Lung microvascular endothelial cell (primary cell): ENCODE results near the gene ARL14EPL. TPM values are rescaled to one million over a fixed set of nuclear protein-coding genes. Genes with fewer than 3 reads are reported as not detected.
A peak's percentile ranks its signal among the peaks of the same experiment; 100 is the strongest.
"Not testable (repeated sequence)": the region's sequence is repeated elsewhere in the genome, so short reads cannot be mapped to it uniquely, and the experiment has no call there.

Experiments used
- DNase-seq, 2 donors: peaks; one replicate each; pipeline versions ENCODE4 v3.0.0 to v3.0.0-alpha.2; 2010; ENCODE audit warnings: low read depth in 2 of 2
- total RNA-seq: library from RNA; depleted of rRNA; stranded (reverse); fragments of >200 nt; gene quantifications from 2 replicates; pipeline ENCODE4 v1.2.1, GENCODE V29; 2014

The ARL14EPL gene
- total RNA-seq, 1 donor from 2014 or later: under 0.01 TPM

DNA sequence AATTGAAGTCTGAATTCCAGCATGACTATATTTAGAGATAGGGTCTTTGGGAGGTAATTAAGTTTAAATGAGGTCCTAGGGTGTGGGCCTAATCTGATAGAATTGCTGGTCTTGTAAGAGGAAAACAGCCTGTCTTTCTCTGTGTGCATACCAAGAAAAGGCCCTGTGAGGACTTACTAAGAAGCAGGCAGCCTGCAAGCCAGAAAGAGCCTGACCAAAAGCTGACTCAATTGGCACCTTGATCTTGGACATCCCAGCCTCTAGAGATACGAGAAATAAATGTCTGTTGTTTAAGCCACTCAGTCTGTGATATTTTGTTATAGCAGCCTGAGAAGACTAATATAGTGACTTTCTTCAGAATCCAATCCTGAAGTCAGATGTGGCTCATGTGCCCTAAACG is 14.6 kb downstream of the ARL14EPL start:
- no peak for DNase-seq

DNA sequence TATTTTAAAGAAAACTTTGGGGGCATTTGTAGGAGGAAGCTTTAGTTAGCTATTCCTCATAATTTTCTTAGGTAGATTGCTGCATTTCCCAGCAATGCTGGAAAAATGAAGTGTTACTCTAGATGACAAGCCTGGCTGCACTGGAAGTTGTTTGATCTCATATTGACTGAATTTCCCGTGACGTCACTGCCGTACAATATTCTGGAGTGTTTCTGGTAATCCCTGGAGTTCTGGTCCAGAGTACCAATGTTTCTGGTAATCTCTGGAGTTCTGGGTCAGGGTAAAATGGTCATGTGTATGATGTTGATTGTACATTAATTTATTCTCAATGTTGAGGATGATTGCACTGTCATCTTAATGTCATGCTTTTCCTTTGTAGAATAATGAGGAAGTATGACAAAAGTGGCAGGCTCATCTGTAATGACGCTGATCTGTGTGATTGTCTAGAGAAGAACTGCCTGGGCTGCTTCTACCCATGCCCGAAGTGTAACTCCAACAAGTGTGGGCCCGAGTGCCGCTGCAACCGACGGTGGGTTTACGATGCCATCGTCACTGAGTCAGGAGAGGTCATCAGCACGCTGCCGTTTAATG is 26.2 kb downstream of the ARL14EPL start:
- no peak for DNase-seq

- DNase-seq: no peak
Observed at GRCh38 chr5:116062352-116062751, 30.1 kb downstream of the ARL14EPL start.

DNA sequence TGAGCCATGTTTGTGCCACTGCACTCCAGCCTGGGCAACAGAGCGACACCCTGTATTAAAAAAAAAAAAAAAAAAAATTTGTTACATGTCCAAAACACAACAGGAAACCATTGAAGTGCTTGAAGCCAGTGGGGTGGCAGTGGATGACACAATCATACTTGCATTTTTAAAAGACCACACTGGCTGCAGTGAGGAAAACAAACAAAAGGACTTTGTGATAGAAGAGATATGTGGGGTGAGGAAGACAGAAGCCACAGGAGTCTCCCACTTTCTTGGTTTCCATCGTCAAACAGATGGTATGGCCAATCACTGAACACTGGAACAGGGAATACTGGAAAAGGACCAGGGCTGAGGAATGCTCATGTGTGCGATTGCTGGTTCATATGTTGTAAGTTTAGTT is 31.7 kb downstream of the ARL14EPL start:
- no peak for DNase-seq

GRCh38 chr5:116068028-116068632 is 35.9 kb downstream of the ARL14EPL start:
- peak; percentile 64 to 79 for DNase-seq

DNA sequence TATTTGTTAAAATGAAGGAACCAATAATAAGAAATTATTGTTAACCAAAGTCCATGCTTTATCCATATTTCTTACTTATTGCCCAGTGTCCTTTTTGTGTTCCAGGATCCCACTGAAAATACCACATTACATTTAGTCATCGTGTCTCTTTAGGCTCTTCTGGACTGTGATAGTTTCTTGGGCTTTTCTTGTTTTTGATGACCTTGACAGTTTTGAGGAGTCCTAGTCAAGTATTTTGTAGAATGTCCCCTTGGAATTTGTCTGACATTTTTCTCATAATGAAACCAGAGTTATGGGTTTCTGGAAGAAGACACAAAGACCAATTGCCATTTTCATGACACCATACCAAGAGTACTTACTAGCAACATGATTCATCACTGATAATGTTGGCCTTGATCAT is 38.9 kb downstream of the ARL14EPL start:
- no peak for DNase-seq

DNA sequence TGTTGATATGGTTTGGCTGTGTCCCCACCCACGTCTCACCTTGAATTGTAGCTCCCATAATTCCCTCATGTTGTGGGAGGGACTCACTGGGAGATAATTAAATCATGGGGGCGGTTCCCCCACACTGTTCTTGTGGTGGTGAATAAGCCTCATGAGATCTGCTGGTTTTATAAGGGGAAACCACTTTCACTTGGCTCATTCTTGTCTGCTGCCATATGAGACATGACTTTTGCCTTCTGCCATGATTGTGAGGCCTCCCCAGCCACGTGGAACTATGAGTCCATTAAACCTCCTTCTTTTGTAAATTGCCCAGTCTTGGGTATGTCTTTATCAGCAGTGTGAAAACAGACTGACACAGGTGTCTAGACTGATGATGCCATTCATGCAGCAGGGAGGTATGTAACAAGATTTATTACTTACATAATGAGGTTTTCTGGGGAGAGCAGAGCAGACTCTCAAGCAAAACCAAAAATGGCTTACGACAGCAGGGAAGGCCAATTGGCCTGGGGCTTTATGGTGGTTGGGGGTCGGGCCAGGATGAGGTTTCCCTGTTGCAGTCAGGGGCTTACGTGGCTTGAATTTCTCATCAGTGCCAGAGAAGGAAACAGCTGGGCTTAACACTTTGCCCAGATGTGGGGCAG is 43.0 kb downstream of the ARL14EPL start:
- no peak for DNase-seq

- no peak for DNase-seq
Observed at GRCh38 chr5:116076496-116076895, 44.2 kb downstream of the ARL14EPL start.

GRCh38 chr5:116078199-116078598 is 45.9 kb downstream of the ARL14EPL start:
- DNase-seq: no peak

GRCh38 chr5:116084287-116084691 is 52.0 kb downstream of the ARL14EPL start:
- DNase-seq: peak; percentile 8 to 26

GRCh38 chr5:116084871-116085715 is 52.8 kb downstream of the ARL14EPL start, which contains the start of gene COMMD10:
Gene COMMD10 (plus strand): TSS chr5:116085025.
- DNase-seq: peak; percentile 76 to 82

DNA sequence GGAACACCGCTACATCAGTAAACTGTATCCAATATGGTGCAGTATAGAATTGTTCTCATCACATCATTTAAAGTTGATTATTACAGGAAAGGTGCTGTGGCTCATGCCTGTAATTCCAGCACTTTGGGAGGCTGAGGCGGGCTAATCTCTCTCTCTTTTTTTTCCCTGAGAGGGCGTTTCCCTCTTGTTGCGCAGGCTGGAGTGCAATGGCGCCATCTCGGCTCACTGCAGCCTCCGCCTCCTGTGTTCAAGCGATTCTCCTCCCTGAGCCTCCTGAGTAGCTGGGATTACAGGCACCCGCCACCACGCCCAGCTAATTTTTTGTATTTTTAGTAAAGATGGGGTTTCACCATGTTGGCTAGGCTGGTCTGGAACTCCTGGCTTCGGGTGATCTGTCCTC is 54.0 kb downstream of the ARL14EPL start:
- not testable (repeated sequence) for DNase-seq

- no peak for DNase-seq
Observed at GRCh38 chr5:116088062-116088461, 55.8 kb downstream of the ARL14EPL start.

DNA sequence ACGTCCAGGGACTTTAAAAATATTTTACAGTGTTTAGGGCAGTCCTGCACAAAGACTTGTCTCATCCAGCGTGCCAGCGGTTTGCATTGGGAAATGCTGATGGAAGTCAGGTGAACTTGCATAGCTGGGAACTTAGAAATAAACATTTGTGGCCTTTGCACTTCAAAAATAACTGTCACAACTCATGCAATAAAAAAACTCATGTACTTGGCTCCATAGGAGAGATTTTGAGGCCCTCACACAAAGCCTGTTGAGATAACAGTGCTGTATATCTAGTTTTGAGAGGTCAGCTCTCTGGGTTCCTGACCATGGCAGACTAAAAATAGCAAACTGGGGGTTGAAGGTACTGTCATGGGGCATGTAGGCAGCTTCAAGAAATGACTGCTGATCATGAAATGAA is 58.0 kb downstream of the ARL14EPL start:
- DNase-seq: no peak

DNA sequence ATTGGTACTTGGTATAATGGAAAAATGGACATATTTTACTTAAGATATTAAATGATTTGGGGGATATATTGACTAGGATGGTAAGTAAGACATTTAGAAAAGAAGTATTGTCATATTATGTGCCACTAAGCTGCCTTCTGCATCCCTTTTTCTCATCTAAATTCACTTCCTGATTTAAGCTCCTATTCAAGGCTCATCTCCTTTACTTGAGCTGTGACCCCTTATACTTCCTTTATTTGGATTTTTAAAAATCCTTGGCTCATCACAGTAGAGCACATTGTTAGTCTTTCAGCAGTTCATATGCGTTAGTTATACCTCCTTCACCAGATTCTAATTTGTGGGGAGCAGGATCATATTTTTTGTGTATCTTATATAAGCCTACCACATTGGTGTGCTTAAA is 59.1 kb downstream of the ARL14EPL start:
- DNase-seq: no peak

GRCh38 chr5:116097301-116097700 is 65.0 kb downstream of the ARL14EPL start:
- no peak for DNase-seq

DNA sequence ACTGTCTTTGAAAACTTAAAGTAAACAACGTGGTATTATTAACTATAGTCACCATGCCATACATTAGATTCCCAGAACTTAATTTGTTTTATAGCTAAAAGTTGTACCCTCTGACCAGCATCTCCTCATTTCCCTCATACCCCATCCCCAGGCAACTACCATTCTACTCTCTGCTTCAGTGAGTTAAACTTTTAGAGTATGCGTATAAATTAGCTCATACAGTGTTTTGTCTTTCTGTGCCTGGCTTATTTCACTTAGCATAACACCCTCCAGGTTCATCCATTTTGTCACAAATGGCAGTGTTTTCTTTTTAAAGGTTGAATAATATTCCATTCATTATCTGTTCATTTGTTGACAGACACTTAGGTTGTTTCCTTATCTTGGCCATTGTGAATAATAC is 66.7 kb downstream of the ARL14EPL start:
- DNase-seq: no peak

- not testable (repeated sequence) for DNase-seq
Observed at GRCh38 chr5:116104941-116105340, 72.7 kb downstream of the ARL14EPL start.
